HuH-7.5 (cell line): ENCODE measurements around the gene XRCC2.
"Not testable (repeated sequence)": the region's sequence is repeated elsewhere in the genome, so short reads cannot be mapped to it uniquely, and the experiment has no call there.

Experiments
- DNase-seq: peaks from one replicate; pipeline ENCODE4 v3.0.0; 2011; ENCODE audit warnings: low spot score

Gene XRCC2

GRCh38 chr7:152675759-152676636 lies at the start of gene XRCC2:
TSS of gene XRCC2 (minus strand) at chr7:152676141. CDS start at chr7:152676079, 62 bp downstream.
- peak; percentile 93 for DNase-seq

GRCh38 chr7:152723364-152723763 lies 47.4 kb upstream of the XRCC2 start:
- DNase-seq, result no peak

- not testable (repeated sequence) for DNase-seq
Measured at GRCh38 chr7:152712412-152713042, 36.6 kb upstream of the XRCC2 start.

GRCh38 chr7:152711444-152711944 lies 35.6 kb upstream of the XRCC2 start:
- no peak for DNase-seq

- no peak for DNase-seq
Measured at GRCh38 chr7:152710153-152710442, 34.2 kb upstream of the XRCC2 start.

- no peak for DNase-seq
Measured at GRCh38 chr7:152709287-152710152, 33.6 kb upstream of the XRCC2 start.

GRCh38 chr7:152704796-152705384 lies 28.9 kb upstream of the XRCC2 start:
- DNase-seq, result no peak

- DNase-seq, result no peak
Measured at GRCh38 chr7:152699079-152699478, 23.1 kb upstream of the XRCC2 start.

GRCh38 chr7:152697268-152697974 lies 21.5 kb upstream of the XRCC2 start:
- not testable (repeated sequence) for DNase-seq

- DNase-seq, result not testable (repeated sequence)
Measured at GRCh38 chr7:152692196-152692595, 16.3 kb upstream of the XRCC2 start.

- no peak for DNase-seq
Measured at GRCh38 chr7:152683297-152683696, 7.4 kb upstream of the XRCC2 start.

- no peak for DNase-seq
Measured at GRCh38 chr7:152677808-152678670, 2.1 kb upstream of the XRCC2 start.

- DNase-seq, result peak; percentile 37
Measured at GRCh38 chr7:152674860-152675758, 832 bp downstream of the XRCC2 start.

- DNase-seq, result no peak
Measured at GRCh38 chr7:152673897-152674296, 2.0 kb downstream of the XRCC2 start.

- no peak for DNase-seq
Measured at GRCh38 chr7:152672626-152673025, 3.3 kb downstream of the XRCC2 start.

- DNase-seq, result no peak
Measured at GRCh38 chr7:152669758-152670157, 6.2 kb downstream of the XRCC2 start.

GRCh38 chr7:152668975-152669374 lies 7.0 kb downstream of the XRCC2 start:
- DNase-seq, result no peak

- no peak for DNase-seq
Measured at GRCh38 chr7:152667958-152668357, 8.0 kb downstream of the XRCC2 start.

- no peak for DNase-seq
Measured at GRCh38 chr7:152666078-152666477, 9.9 kb downstream of the XRCC2 start.
